Suppressor macrophage (primary cell): ENCODE results near the gene CSPG4.
"Not testable (repeated sequence)": the region's sequence is repeated elsewhere in the genome, so short reads cannot be mapped to it uniquely, and the experiment has no call there.

Experiments
- DNase-seq, 4 experiments: peaks; one replicate each; pipeline ENCODE4 v3.0.0-alpha.2; 2020 to 2022

The CSPG4 gene

DNA sequence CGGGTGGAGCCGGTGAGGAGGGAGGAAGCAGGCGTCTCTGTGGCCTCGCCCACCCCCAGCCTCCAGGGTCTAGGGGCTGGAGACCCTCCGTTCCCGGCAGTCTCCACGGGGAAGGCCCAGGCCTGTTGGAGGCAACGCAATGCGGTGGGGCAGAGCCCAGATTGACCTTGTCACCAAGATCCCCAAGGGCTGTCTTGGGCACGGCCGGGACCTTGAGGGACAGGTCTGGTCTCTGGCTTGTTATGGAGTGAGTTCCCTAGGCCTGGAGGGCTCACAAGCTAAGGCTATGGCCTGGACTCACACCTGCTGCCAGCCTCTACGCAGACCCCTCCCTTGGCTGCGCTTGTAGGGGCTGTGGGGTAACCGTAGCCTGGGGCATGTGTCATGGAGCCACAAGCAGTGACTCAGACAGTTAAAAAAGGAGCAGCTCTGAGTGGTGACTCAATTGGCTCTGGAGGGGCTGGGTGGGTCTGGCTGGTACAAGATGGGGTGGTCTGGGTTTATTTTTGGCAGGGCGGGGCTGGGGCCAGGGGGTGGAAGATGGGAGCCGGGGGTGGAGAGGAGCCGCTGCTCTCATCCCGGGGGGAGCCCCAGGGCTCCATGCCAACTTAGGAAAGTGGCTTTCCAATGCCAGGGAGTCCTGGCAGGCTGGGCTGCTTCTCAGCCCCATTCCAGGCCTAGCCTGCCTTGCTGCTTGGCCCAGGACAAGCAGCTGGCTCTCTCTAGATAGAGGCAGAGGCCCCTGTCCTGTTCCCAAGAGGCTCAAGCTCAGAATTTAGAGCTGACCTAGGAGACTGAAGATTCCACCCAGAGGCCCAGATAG lies 9.0 kb downstream of the CSPG4 start:
- DNase-seq = not testable (repeated sequence)

DNA sequence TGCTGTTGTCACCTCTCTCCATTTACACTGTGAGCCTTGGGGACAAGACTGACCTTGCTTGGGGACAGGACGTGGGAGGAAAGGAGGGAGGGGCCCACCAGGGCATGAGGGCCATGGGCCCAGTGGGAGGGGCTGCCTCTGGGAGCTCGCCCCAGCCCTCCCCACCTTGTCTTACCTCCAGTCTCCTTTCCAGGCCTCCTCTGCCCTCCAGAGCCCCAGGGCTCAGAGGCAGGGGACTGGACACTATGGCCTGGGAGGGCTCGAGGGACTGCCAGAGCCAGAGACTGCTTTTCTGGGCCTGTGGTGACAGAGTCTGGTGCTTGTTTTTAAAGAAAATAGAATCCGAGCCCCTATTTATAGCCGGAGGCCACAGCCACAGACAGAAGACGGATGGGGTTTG lies 10.2 kb downstream of the CSPG4 start:
- DNase-seq = no peak

DNA sequence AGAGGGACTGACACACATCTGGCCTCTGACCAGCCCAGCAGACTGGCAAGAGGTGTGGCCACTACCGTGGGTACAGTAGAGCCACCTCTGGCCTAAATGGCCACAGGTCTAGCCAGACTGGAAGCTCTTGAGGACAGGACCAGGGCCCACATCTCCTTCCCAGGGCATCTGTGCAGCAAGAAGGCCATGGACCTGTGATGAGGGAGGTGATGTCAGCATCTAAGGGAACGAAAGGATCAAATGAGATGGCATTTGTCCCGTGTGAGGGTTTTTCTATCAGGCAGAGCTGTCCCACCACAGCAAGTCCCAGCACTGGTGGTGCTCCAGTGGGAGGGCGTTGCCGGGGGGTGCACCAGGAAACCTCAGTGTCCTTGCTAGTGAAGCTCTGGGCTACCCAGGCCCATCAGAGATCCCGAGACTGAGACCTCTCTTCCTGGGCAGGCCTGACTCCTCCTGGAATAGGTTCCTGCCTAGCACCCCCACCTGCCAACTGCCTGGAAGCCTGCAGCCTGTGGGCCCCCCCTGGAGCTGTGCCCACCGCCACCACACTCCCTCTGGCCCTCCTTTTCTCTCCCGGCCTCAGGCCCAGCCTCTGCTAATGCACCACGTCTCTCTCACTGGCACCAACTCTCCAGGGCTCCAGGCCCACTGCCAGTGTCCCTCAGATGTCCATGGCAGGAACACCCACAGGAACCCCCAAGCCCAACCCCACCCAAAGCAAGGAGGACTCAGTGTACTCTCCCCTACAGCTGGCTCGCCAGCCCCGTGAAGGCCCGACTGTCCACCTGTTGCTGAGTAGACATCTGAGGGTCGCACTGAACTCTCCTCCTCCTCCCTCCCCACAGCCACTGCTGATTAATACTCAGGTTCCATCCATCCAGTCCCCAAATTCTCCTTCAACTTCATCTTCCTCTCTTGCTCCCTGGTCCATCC lies 11.3 kb downstream of the CSPG4 start:
- not testable (repeated sequence) for DNase-seq

DNA sequence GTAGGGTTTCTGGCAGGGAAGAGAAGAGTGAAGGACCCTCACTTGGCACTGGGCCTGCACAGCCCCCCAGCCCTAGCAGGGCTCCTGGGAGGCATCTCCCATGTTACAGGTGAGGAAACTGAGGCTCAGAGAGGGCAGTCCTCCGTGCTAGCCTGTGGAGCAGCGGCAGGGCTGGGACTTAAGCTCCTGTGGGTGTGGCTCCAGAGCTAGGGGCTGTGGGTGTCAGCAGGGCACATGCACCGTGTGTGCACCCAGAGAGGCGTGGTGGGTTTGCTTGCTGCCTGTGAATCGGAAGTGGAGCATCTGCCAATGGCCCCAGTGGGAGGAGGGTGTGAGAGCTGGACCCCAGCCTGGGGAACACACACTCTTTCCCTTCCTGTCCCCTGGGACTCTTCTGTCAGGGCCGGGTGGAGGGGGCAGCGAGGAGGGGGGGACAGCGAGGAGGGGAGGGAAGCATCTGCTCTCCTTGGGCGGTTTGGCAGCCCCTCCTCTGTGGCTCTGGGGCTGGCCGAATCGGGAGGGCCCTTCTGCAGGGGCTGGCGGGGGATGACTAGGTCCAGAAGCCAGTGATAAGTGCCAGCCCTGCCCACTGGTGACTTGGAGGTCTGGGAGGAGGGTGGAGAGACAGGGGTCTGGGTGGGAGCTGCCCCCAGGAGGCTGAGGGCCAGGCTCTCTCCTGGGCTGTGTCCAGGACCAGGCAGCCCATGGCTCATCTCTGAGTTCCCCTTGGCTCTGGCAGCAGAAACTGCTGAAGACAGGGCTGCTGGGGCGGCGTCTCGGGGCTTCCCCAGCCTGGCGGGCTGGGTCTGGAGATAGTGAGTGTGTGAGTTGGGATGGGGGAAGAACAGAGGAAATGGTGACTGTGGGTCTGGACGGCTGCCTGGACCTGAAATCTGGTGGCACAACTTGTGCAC lies 12.4 kb downstream of the CSPG4 start:
- DNase-seq = peak; percentile 86 to 92 (median 90)

DNA sequence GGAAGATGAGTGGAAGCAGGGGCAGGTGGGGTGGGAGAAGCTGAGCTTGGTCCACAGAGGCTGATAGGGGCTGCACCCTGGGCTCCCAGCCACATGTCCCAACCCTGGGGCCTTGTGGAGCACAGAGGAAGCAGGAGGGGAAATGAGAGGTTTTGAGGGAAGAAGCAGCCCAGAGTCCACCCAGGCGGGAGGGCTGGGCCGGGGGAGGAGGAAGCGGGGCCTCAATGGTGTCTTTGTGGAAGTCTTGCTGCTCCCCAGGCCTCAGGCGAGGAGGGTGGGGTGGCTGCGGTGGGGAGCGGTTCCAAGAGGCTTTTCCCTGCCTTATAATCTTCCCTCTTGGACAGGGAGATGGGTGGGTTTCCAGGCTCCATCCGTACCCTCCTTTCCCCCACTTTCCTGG lies 13.1 kb downstream of the CSPG4 start:
- DNase-seq = peak; percentile 57 to 79 (median 72)

DNA sequence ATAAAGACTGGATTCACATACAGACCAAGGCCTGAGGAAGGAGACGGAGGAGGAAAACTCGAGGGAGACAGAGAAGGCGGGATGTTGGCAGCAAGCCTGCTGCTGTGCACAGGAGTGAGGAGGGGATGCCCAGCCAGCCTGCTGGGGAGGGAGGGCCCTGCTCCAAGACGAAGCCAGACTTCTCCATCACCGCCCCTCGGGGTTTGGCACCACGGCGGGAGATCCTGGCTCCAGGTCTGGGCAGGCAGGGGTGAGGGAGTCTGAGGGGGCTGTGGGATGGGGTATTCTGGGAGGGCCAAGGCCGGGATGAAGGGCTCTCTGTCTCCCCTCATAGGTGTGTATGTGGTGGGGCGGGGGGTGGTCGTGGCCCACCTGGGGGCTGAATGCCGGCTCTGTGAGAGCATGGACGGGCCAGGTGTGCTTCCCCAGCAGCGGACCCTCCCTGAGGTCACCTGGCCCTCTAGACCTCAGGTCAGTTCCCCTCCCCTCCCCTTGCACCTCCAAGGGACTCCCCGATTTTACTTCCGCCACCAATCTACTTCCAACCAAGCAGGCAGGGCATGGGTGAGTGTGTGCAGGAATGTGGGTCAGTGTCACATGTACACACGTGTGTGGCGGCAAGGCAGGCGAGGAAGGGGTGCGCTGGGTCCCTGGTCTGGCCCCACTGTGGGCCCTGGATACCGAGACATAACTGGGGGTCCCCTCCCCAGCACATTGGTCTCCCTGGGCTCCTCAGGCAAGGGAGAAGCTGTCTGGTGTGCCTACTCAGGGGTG lies 14.5 kb downstream of the CSPG4 start:
- not testable (repeated sequence) for DNase-seq

DNA sequence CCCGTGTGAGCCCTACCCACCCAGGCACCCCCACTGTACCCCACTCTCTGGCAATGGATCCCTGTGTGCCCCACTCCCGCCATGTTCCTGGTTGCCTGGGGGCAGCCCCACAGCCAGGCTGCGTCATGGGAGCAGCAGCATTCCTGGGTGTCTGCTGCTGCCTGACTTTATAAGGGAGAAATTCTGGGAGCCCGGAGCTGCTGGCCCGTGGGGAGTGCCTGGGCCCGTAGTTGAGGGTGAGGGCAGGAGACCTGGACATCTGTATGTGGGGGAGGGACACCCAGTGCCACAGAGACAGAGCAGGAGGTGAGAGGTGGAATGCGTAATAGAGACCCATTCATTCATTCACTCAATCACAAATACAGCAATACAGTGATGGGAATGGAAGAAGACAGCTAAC lies 15.1 kb downstream of the CSPG4 start:
- no peak for DNase-seq

DNA sequence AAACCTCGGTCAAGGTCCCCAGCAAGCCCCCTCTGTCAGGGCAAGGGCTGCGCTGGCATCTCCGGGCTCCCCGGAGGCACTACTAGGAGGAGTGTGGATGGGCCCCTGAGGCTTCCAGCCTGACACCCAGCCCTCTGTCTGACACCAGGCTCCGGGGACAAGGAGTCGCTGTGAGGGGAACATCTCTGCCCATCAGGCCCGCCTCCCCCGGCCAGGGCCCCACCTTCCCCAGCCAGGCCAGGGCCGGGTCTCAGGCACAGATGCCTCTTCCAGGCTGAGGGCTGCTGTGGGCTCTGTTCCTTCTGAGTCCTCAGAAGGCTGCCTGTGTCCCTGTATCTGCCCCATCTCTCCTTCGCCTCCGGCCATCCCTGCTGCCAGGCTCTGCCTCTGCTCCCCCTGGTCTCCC lies 15.8 kb downstream of the CSPG4 start:
- DNase-seq = no peak

DNA sequence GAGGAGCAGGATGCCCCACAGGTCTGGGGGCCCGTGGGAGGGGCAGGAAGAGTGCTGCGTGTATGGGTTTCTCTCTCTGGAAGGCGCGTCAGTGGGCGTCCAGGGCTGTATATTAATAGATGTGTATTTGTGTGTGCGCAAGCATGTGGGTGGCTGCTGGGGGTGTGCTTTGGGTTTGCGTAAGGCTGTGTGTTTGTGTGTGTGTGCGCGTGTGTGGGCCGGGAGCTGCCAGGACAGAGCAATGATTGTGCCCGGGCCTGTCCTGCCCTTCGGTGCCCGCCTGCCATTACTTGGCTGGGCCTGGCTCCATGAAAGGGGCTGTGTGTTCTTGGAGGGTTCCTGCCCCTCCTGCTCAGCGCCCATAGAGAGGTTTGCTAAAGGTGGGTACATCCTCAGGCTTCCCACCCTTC lies 16.3 kb downstream of the CSPG4 start:
- DNase-seq = peak; percentile 56 to 80 (median 72)

DNA sequence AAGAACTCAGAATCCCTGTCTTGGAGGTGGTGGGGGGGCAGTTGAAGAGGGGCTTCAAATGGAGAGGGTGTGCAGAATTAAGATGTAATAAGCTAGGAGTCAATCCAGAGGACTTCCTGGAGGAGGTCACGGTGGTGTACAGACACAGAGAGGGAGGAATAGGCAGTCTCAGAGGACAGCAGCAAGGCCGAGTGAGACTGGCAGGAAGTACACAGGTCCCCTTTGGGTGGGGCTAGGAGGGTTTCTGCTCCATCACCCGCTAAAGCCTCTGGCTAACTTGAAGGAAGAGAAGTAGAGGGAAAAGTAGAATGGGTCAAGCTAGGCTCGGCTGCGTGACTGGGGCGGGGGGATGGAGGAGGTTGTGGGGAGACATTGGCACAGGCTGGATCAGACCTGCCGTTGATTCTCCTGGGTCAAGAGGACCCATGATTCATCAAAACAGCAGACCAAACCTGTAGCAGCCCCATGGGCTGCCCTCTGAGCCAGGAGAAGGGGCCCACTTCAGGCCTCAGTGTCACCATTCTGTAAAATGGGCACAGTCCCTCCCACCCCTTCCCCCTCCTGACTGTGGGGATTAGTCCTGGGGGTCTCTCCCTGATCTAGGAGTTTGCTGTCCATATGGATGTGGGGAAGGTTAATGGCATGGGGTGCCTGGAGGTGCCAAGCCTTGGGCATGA lies 16.9 kb downstream of the CSPG4 start:
- DNase-seq = peak in 1 of 4 experiments; percentile 24

DNA sequence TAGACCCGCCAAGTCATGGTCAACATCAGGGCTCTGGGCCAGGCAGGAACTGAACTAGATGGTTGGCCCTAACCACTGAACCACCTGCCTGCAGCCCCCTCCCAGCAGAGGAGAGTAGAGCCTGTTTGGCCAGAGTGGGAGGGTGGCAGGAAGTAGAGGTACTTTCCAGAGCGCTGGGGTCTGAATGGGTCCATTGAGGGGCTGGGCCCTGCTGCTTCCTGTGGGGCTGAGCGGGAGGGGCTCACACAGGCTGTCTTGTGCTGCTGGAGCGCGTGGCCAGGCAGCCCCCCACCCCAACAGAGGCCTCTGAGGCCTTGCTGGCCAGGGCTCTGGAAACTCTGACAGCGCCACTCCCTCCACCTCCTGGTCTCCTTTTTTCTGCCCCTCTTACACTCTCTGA lies 17.4 kb downstream of the CSPG4 start:
- DNase-seq = no peak

DNA sequence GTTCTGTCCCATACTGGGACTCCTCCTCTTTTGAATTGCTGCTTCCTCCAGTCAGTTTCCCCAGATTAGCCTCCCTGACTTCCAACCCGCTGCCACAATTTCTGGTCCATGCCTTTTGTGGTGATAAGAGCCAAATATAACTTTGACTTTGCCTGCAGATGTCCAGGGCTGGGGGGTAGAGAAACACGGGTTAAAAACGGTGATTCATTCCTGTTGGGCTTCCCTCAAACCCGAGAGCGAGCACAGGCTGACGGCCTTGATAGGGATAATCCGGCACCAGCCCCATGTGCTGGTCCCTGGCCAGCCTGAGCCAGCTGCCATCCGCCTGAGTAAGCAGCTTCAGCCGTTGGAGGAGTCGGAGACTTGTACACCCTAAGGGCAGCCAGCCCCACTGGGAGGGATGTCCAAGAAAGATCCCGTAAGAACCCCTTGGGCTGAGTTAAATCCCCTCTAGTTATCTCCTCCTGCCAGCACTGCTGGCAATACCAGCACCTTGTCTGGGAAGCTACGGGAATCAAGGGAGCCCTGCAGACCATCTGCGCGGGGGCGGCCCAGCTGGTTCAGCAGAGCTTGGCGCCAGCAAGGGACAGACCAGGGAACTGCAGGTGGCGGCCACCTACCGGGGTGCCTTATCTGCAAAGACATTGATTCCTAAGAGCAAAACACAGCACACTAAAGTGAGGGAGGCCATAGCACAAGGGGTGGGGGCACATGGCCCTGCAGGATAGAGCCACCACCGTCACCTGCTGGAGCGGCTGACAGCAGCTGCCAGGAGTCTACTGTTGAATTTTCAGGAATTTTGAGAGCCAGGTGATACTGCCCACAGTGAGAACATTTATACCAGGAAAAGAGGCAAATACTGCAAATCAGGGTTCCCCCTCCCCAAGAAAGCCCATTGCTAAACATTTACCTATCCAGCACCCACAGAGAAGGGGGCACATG lies 18.1 kb downstream of the CSPG4 start:
- peak; percentile 47 to 67 (median 54) for DNase-seq

DNA sequence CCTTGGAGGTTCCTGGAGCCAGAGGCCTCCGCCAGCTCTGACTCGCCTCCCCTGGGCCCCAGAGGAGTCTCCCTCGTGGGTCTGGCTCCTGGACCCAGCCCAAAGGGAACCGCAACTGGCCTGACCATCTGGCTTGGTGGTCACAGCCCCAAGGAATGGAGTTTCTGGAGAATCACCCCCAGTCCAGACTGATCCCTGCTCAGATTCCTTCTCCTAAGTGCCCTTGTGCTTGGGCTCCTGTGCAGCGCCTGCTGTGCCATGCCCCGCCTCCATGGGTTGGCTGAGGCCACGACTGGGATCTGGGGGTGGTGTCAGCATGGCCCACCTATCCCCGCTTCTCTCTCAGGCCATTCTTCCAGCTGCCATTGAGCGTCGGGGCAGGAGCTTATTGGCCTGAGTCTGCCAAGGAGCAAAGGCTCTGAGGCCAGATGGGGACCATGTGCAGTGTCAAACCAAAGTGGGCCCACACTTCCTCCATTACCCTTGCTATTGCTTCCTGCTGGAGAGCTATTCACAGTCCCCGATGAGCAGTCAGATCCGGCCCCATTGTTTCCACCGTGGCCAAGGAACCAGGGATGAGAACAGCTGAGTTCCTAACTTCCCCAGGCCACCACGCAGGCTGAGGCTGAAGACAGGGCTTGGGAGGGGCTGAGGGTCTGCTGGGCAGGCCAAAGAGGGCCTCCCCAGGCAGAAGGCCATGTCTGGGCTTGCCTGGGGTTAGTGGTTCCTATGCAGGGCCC lies 19.0 kb downstream of the CSPG4 start:
- DNase-seq = peak; percentile 41 to 61 (median 51)

DNA sequence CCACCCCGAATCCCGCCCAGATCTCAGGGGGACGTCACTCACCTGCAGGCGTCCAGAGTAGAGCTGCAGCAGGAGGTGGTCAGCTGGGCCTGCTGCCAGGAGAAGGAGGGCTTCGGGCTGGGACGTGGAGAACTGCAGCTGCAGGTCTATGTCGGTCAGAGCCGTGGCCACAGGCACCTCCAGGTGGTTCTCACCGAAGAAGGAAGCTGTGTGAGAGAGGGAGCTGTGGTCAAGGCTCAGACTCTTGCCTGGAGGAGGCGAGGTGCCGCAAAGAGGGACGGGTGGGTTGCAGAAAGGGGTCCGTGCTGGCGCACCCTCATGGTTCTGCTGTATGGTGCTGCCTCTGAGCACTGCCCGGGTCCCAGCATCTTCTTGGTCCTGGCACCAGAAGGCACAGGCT lies 19.6 kb downstream of the CSPG4 start:
- DNase-seq = not testable (repeated sequence)

DNA sequence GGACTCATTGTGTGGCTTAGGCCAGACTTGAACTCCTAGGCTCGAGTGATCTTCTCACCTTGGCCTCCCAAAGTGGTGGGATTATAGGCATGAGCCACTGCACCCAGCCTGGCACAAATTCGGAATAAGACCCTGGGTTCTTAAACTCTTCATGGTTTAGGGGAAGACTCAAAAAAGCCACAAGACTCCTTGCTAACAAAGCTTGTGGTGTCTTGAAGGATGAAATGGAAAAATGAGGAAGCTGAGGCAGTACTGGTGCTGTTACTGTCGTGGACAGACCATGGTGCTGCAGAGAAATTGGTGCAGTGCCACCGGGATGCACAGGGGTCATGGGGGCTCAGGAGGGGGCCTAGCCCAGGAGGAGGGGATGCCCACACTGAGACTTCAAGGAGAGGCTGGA lies 20.3 kb downstream of the CSPG4 start:
- peak in 3 of 4 experiments; percentile 27 to 32 (median 32) for DNase-seq

DNA sequence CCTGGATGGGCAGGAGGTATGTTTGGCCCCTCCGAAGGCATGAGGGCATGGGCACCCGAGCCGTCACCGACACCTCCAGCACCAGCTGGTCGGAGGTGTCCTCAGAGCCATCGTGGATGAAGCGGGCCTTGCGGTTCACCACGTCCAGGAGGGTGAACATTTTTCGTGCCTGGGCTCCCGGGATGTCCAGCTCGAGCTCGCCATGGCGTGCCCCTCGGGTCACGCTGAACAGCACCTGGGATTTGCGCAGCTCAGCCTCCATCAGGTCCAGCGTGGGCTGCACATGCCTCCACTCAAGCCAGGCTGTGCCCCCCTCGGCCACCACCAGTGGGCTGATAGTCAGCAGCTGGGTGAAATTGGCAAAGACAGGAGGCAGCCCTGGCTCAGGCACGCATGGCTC lies 23.2 kb downstream of the CSPG4 start:
- not testable (repeated sequence) for DNase-seq

DNA sequence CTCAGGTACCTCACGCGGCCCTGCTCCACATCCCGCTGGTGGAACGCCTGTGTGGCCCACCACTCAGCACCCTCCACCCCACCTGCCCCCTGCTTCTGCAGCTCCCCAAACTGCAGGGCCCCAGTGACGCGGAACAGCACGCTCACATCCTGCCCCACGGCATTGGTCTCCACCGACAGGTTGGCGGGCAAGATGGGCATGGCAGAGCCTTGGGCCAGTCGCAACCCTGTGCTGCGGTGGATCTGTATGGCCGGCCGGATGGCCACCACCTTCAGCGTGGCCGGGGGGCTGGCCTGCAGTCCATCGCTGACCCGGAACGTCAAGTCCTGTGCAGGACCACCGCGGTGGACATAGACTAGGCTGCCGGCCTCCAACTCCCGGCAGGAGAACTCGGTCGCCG lies 23.8 kb downstream of the CSPG4 start:
- no peak for DNase-seq

DNA sequence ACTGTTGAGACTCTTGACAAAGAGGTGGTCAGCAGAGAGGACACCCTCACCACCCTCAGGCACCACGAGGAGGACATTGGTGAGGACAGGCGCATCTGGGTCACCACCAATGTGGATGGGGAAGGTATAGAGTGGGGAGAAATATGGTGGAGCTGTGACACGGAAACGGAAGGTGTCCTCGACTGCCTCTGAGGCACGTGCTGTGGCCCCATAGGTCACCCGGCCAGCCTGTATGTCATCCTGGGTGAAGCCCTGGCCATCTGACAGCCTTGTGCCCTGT lies 24.4 kb downstream of the CSPG4 start:
- no peak for DNase-seq
